ENCODE measurements around the gene PLEKHA6. TPM values are rescaled to one million over a fixed set of nuclear protein-coding genes. Genes with fewer than 3 reads are reported as not detected.

Gene PLEKHA6
- total RNA-seq, 1 experiment from 2014 or later, result 5.5 TPM

GRCh38 chr1:204348242-204348641, 11.5 kb downstream of the PLEKHA6 start:
- Histone ChIP-seq H3K27me3 (ENCODE audit: control insufficient read depth, insufficient read depth, low read length) (no peaks in the 10 kb centered on the region), H3K27ac (ENCODE audit: low read length) (no peak overlapping the region), H3K4me3 (ENCODE audit: low read depth in 2 of 2, low read length in 2 of 2) (no peak overlapping the region), H3K4me1 (ENCODE audit: control insufficient read depth, insufficient read depth, low read length) (no peaks in the 10 kb centered on the region), H3K36me3 (ENCODE audit: control insufficient read depth, insufficient read depth, low read length) (no peaks in the 10 kb centered on the region), H3K9me3 (ENCODE audit: control insufficient read depth, insufficient read depth, low read depth, low read length) (no peaks in the 10 kb centered on the region)
- no peak for ATAC-seq
- in situ Hi-C loops (cut with HindIII; ENCODE audit: low pct_unique_long_range_greater_than_20kb, low sequenced_read_pairs), result no loop called here
- POLR2A ChIA-PET, result no interaction called here
- no peak for DNase-seq (ENCODE audit: low read depth, low spot score)
- no TSS peak for BruUV-seq (replicated peaks)
- TF ChIP-seq SIN3A (IDR thresholded peaks at IDR 0.05; ENCODE audit: borderline replicate concordance, insufficient read depth, low read depth, low read length) (no peak), REST (IDR thresholded peaks at IDR 0.05; ENCODE audit: insufficient read depth in 1 of 2, low read depth in 2 of 2, low read length in 1 of 2) (no peak), POLR2AphosphoS5 (IDR thresholded peaks at IDR 0.05; ENCODE audit: low read depth, low read length) (no peak), TCF7L2 (IDR thresholded peaks at IDR 0.05; ENCODE audit: low read depth, low read length) (no peak), CTCF (IDR thresholded peaks at IDR 0.05) (no peak)
- CTCF ChIA-PET, result no interaction called here
- intact Hi-C loops (cut with micrococcal nuclease; ENCODE audit: unreplicated experiment), result no loop called here

GRCh38 chr1:204345941-204346645, 13.6 kb downstream of the PLEKHA6 start:
- BruUV-seq (replicated peaks), result no TSS peak
- no peaks in the 10 kb centered on the region for H3K36me3 ChIP-seq (ENCODE audit: control insufficient read depth, insufficient read depth, low read length)
- TF ChIP-seq POLR2AphosphoS5 (IDR thresholded peaks at IDR 0.05; ENCODE audit: low read depth, low read length), result no peak
- no peak for TF ChIP-seq TCF7L2 (IDR thresholded peaks at IDR 0.05; ENCODE audit: low read depth, low read length)
- TF ChIP-seq CTCF (IDR thresholded peaks at IDR 0.05), result no peak
- no peak for TF ChIP-seq SIN3A (IDR thresholded peaks at IDR 0.05; ENCODE audit: borderline replicate concordance, insufficient read depth, low read depth, low read length)
- TF ChIP-seq REST (IDR thresholded peaks at IDR 0.05; ENCODE audit: insufficient read depth in 1 of 2, low read depth in 2 of 2, low read length in 1 of 2), result no peak
- ATAC-seq (no peak), DNase-seq (ENCODE audit: low read depth, low spot score) (no peak)
- intact Hi-C loops (cut with micrococcal nuclease; ENCODE audit: unreplicated experiment) (no loop called here), in situ Hi-C loops (cut with HindIII; ENCODE audit: low pct_unique_long_range_greater_than_20kb, low sequenced_read_pairs) (no loop called here)
- ChIA-PET CTCF (interaction anchor here (0.5 kb wide), 1 partner anchor 33 kb away, joined by 4 read pairs; no protein-coding TSS in a partner anchor), POLR2A (no interaction called here)
- no peaks in the 10 kb centered on the region for H3K27me3 ChIP-seq (ENCODE audit: control insufficient read depth, insufficient read depth, low read length)
- no peaks in the 10 kb centered on the region for H3K4me1 ChIP-seq (ENCODE audit: control insufficient read depth, insufficient read depth, low read length)
- no peak overlapping the region for H3K4me3 ChIP-seq (ENCODE audit: low read depth in 2 of 2, low read length in 2 of 2)
- H3K27ac ChIP-seq (ENCODE audit: low read length), result no peak overlapping the region
- no peaks in the 10 kb centered on the region for H3K9me3 ChIP-seq (ENCODE audit: control insufficient read depth, insufficient read depth, low read depth, low read length)

All from Panc1 (cell line).